ENCODE data around the gene SP140.

GRCh38 chr2:230306474-230306873 lies 80.9 kb downstream of the SP140 start:
- TF ChIP-seq, protein P1, sequence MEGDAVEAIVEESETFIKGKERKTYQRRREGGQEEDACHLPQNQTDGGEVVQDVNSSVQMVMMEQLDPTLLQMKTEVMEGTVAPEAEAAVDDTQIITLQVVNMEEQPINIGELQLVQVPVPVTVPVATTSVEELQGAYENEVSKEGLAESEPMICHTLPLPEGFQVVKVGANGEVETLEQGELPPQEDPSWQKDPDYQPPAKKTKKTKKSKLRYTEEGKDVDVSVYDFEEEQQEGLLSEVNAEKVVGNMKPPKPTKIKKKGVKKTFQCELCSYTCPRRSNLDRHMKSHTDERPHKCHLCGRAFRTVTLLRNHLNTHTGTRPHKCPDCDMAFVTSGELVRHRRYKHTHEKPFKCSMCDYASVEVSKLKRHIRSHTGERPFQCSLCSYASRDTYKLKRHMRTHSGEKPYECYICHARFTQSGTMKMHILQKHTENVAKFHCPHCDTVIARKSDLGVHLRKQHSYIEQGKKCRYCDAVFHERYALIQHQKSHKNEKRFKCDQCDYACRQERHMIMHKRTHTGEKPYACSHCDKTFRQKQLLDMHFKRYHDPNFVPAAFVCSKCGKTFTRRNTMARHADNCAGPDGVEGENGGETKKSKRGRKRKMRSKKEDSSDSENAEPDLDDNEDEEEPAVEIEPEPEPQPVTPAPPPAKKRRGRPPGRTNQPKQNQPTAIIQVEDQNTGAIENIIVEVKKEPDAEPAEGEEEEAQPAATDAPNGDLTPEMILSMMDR (IDR thresholded peaks at IDR 0.05 in 8 of 11, conservative IDR thresholded peaks at IDR 0.05 in 3 of 11), result no peak
- TF ChIP-seq POLR2AphosphoS5 (IDR thresholded peaks at IDR 0.05), result no peak
- no peak for TF ChIP-seq POLR2A (IDR thresholded peaks at IDR 0.05)

Data from spleen (tissue), 7 donors.